Right lobe of liver (tissue), 4 donors: ENCODE data around the gene CIITA.

ENCODE experiments used
- CTCF ChIP-seq, 4 donors: fragments of 200-600 bp in 3 of 4; fragments of 450-650 bp in 1 of 4; IDR thresholded peaks; one replicate each; pipeline versions ENCODE4 v1.5.1 to v1.8.0; 2016 to 2022; ENCODE audit warnings: antibody characterized with exemption in 4 of 4, mild to moderate bottlenecking in 2 of 4
- POLR2A ChIP-seq: fragments of 450-650 bp; IDR thresholded peaks from one replicate; pipeline ENCODE4 v1.6.1; 2017; ENCODE audit warnings: antibody characterized with exemption, mild to moderate bottlenecking
- donor health status: DM: no; HTN: no; CAD: no.
- donor health status: DM: no; HTN: no; CAD: no.
- donor health status: DM: no; HTN: yes; CAD: no.

- TF ChIP-seq CTCF (IDR thresholded peaks at IDR 0.05): no peak
- no peak for TF ChIP-seq POLR2A
Measured at GRCh38 chr16:10950393-10950792, 73.4 kb downstream of the CIITA start.
